Lower leg skin (tissue), 3 donors: ENCODE measurements around the gene NCOA1.

Source experiments
- POLR2A ChIP-seq, 2 donors: fragments of 450-650 bp; IDR thresholded peaks; one replicate each; pipeline ENCODE4 v1.6.1; 2016 to 2017; ENCODE audit warnings: antibody characterized with exemption in 2 of 2, mild to moderate bottlenecking in 1 of 2, moderate library complexity in 1 of 2
- TF ChIP-seq, protein P1 (sequence below), 3 donors: fragments of 450-650 bp; IDR thresholded peaks; one replicate each; pipeline ENCODE4 v1.5.1; 2016; ENCODE audit warnings: antibody characterized with exemption in 3 of 3, mild to moderate bottlenecking in 3 of 3, moderate library complexity in 2 of 3

DNA sequence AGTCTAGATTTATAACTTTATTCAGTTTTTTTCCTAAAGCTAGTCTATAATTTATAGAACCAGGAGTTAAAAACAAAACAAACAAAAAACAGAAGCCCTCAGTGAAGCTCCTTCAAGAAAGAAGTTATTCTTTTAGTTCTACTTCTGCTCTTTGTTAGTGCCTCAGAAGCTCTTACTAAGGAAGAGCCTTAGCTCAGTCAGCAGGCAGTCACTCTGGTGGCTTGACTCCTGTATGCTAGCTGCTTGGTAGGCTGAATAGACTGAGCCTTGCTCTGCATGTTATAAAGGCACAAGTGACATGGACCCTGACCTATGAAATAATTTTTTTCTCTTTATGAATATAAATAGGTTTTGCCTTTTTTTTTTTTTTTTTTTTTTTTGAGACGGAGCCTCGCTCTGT lies 24.8 kb downstream of the NCOA1 start:
- TF ChIP-seq, protein P1, sequence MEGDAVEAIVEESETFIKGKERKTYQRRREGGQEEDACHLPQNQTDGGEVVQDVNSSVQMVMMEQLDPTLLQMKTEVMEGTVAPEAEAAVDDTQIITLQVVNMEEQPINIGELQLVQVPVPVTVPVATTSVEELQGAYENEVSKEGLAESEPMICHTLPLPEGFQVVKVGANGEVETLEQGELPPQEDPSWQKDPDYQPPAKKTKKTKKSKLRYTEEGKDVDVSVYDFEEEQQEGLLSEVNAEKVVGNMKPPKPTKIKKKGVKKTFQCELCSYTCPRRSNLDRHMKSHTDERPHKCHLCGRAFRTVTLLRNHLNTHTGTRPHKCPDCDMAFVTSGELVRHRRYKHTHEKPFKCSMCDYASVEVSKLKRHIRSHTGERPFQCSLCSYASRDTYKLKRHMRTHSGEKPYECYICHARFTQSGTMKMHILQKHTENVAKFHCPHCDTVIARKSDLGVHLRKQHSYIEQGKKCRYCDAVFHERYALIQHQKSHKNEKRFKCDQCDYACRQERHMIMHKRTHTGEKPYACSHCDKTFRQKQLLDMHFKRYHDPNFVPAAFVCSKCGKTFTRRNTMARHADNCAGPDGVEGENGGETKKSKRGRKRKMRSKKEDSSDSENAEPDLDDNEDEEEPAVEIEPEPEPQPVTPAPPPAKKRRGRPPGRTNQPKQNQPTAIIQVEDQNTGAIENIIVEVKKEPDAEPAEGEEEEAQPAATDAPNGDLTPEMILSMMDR (IDR thresholded peaks at IDR 0.05) = no peak
- no peak for TF ChIP-seq POLR2A (IDR thresholded peaks at IDR 0.05)
